Uterus (tissue), 2 donors: Measurements from ENCODE around the gene PSMD6.

ENCODE experiments used
- POLR2A ChIP-seq, 2 donors: fragments of 450-650 bp; IDR thresholded peaks; one replicate each; pipeline ENCODE4 v1.6.1; 2016; ENCODE audit warnings: antibody characterized with exemption in 2 of 2, mild to moderate bottlenecking in 1 of 2, moderate library complexity in 1 of 2
- TF ChIP-seq, protein P1 (sequence below), 4 experiments: fragments of 200-600 bp in 2 of 4; fragments of 450-650 bp in 2 of 4; sonication (generic) in 2 of 4; IDR thresholded peaks; one replicate each; pipeline ENCODE4 v1.5.1; 2016 to 2019; ENCODE audit warnings: antibody characterized with exemption in 4 of 4, mild to moderate bottlenecking in 2 of 4, moderate library complexity in 1 of 4

DNA sequence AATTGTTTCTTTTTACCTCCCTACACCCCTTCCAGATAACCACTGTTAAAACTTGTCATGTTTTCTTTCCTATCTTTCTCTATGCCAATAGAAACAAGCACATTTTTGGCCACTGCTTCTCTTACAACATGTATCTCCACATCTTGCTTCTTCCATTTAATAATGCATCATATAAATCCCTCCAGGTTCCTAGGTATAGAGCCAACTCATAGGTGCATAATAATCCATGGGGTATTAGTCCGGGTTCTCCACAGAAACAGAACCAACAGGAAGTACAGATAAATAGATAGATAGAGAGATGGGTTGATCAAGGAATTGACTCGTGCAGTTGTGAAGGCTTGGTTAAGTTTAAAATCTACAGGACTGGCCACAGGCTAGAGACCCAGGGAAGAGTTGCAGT is 41.5 kb upstream of the PSMD6 start:
- TF ChIP-seq, protein P1, sequence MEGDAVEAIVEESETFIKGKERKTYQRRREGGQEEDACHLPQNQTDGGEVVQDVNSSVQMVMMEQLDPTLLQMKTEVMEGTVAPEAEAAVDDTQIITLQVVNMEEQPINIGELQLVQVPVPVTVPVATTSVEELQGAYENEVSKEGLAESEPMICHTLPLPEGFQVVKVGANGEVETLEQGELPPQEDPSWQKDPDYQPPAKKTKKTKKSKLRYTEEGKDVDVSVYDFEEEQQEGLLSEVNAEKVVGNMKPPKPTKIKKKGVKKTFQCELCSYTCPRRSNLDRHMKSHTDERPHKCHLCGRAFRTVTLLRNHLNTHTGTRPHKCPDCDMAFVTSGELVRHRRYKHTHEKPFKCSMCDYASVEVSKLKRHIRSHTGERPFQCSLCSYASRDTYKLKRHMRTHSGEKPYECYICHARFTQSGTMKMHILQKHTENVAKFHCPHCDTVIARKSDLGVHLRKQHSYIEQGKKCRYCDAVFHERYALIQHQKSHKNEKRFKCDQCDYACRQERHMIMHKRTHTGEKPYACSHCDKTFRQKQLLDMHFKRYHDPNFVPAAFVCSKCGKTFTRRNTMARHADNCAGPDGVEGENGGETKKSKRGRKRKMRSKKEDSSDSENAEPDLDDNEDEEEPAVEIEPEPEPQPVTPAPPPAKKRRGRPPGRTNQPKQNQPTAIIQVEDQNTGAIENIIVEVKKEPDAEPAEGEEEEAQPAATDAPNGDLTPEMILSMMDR (IDR thresholded peaks at IDR 0.05): no peak
- no peak for TF ChIP-seq POLR2A (IDR thresholded peaks at IDR 0.05)
